ENCODE data around the gene DEPP1.

Gene DEPP1

GRCh38 chr10:44989597-44990301, 11.1 kb upstream of the DEPP1 start:
- no peak for DNase-seq (ENCODE audit: low read depth in 2 of 2)
- no peak overlapping the region for H3K4me3 ChIP-seq (replicated peaks in 1 of 2; ENCODE audit: low read depth in 2 of 2, low read length in 2 of 2)
- no peak for TF ChIP-seq CTCF (IDR thresholded peaks at IDR 0.05; ENCODE audit: low read depth, low read length)

GRCh38 chr10:44988957-44989585, 10.5 kb upstream of the DEPP1 start:
- no peak for DNase-seq (ENCODE audit: low read depth in 2 of 2)
- TF ChIP-seq CTCF (IDR thresholded peaks at IDR 0.05; ENCODE audit: low read depth, low read length) = no peak
- no peak overlapping the region for H3K4me3 ChIP-seq (replicated peaks in 1 of 2; ENCODE audit: low read depth in 2 of 2, low read length in 2 of 2)

- H3K4me3 ChIP-seq (replicated peaks in 1 of 2; ENCODE audit: low read depth in 2 of 2, low read length in 2 of 2) = no peak overlapping the region
- no peak for TF ChIP-seq CTCF (IDR thresholded peaks at IDR 0.05; ENCODE audit: low read depth, low read length)
- peak in 1 of 2 donors; percentile 82 for DNase-seq (ENCODE audit: low read depth in 2 of 2)
These were observed 8.1 kb upstream of the DEPP1 start for GRCh38 chr10:44986670-44987069.

GRCh38 chr10:44986179-44986578, 7.6 kb upstream of the DEPP1 start:
- TF ChIP-seq CTCF (IDR thresholded peaks at IDR 0.05; ENCODE audit: low read depth, low read length) = no peak
- no peak overlapping the region for H3K4me3 ChIP-seq (replicated peaks in 1 of 2; ENCODE audit: low read depth in 2 of 2, low read length in 2 of 2)
- no peak for DNase-seq (ENCODE audit: low read depth in 2 of 2)

GRCh38 chr10:44985175-44985681, 6.6 kb upstream of the DEPP1 start:
- TF ChIP-seq CTCF (IDR thresholded peaks at IDR 0.05; ENCODE audit: low read depth, low read length) = no peak
- no peak overlapping the region for H3K4me3 ChIP-seq (replicated peaks in 1 of 2; ENCODE audit: low read depth in 2 of 2, low read length in 2 of 2)
- DNase-seq (ENCODE audit: low read depth in 2 of 2) = peak in 1 of 2 donors; percentile 39

GRCh38 chr10:44984671-44985101, 6.1 kb upstream of the DEPP1 start:
- TF ChIP-seq CTCF (IDR thresholded peaks at IDR 0.05; ENCODE audit: low read depth, low read length) = no peak
- DNase-seq (ENCODE audit: low read depth in 2 of 2) = no peak
- H3K4me3 ChIP-seq (replicated peaks in 1 of 2; ENCODE audit: low read depth in 2 of 2, low read length in 2 of 2) = no peak overlapping the region

All from cardiac fibroblast (primary cell).